ES-I3 (cell line): Measurements from ENCODE around the gene NDUFV1.
A peak's percentile ranks its signal among the peaks of the same experiment; 100 is the strongest.
"Not testable (repeated sequence)": the region's sequence is repeated elsewhere in the genome, so short reads cannot be mapped to it uniquely, and the experiment has no call there.

Experiments
- H3K36me3 ChIP-seq: 2 replicates; pipeline ENCODE4 v1.6.1; 2013; ENCODE audit warnings: mild to moderate bottlenecking, low read length, control low read depth, moderate library complexity; ENCODE audit not compliant: insufficient read depth
- H3K4me1 ChIP-seq: 2 replicates; pipeline ENCODE4 v1.6.1; 2013; ENCODE audit warnings: mild to moderate bottlenecking, control low read depth, low read length; ENCODE audit not compliant: insufficient read depth
- H3K9ac ChIP-seq: 2 replicates; pipeline ENCODE4 v1.6.1; 2013; ENCODE audit warnings: low read depth, mild to moderate bottlenecking, low read length, moderate library complexity
- H3K9me3 ChIP-seq: 2 replicates; pipeline ENCODE4 v1.6.1; 2013; ENCODE audit warnings: mild to moderate bottlenecking, low read length, moderate library complexity; ENCODE audit not compliant: control insufficient read depth, insufficient read depth

Gene NDUFV1

GRCh38 chr11:67606492-67607295 is at the start of gene NDUFV1:
TSS of gene NDUFV1 (plus strand) at chr11:67606936. CDS start at chr11:67607005, 69 bp downstream.
- H3K9ac ChIP-seq = peak within 1 kb of the TSS; percentile 83
- peaks cover 20% of the 10 kb centered on the region for H3K4me1 ChIP-seq
- no peaks in the 10 kb centered on the region; the same call in 1 of the 2 replicates for H3K9me3 ChIP-seq
- 0 out of 2 replicates have a peak, but pooled peaks cover 3% of the 10 kb centered on the region for H3K36me3 ChIP-seq

GRCh38 chr11:67558084-67558772 is 48.5 kb upstream of the NDUFV1 start:
- no peaks in the 10 kb centered on the region for H3K36me3 ChIP-seq
- H3K9me3 ChIP-seq = no peaks in the 10 kb centered on the region; the same call in 1 of the 2 replicates
- no peak overlapping the region for H3K9ac ChIP-seq
- peaks cover 7% of the 10 kb centered on the region for H3K4me1 ChIP-seq

- H3K9me3 ChIP-seq = no peaks in the 10 kb centered on the region; the same call in 1 of the 2 replicates
- no peak overlapping the region for H3K9ac ChIP-seq
- H3K36me3 ChIP-seq = no peaks in the 10 kb centered on the region
- peaks cover 18% of the 10 kb centered on the region for H3K4me1 ChIP-seq
Observed at GRCh38 chr11:67561971-67562619, 44.6 kb upstream of the NDUFV1 start.

GRCh38 chr11:67562963-67563704 is 43.6 kb upstream of the NDUFV1 start:
- Histone ChIP-seq H3K9ac (no peak overlapping the region), H3K9me3 (no peaks in the 10 kb centered on the region; the same call in 1 of the 2 replicates), H3K36me3 (no peaks in the 10 kb centered on the region), H3K4me1 (peaks cover 18% of the 10 kb centered on the region)

- not testable (repeated sequence) for H3K9ac ChIP-seq, H3K9me3 ChIP-seq, H3K36me3 ChIP-seq
- H3K4me1 ChIP-seq = peaks cover 18% of the 10 kb centered on the region
Observed at GRCh38 chr11:67563705-67564114, 43.0 kb upstream of the NDUFV1 start.

GRCh38 chr11:67564230-67564629 is 42.5 kb upstream of the NDUFV1 start:
- Histone ChIP-seq H3K9ac (no peak overlapping the region), H3K36me3 (no peaks in the 10 kb centered on the region)

GRCh38 chr11:67571443-67571842 is 35.3 kb upstream of the NDUFV1 start:
- Histone ChIP-seq H3K9me3 (peaks cover 4% of the 10 kb centered on the region; the same call in 1 of the 2 replicates), H3K36me3 (no peaks in the 10 kb centered on the region), H3K9ac (no peak overlapping the region), H3K4me1 (no peaks in the 10 kb centered on the region)

More at GRCh38 chr11:67564230-67564629, 42.5 kb upstream of the NDUFV1 start:
- Histone ChIP-seq H3K9me3 (no peaks in the 10 kb centered on the region; the same call in 1 of the 2 replicates), H3K4me1 (peaks cover 18% of the 10 kb centered on the region)

- peaks cover 4% of the 10 kb centered on the region; the same call in 1 of the 2 replicates for H3K9me3 ChIP-seq
- no peak overlapping the region for H3K9ac ChIP-seq
- no peaks in the 10 kb centered on the region for H3K36me3 ChIP-seq
- H3K4me1 ChIP-seq = no peaks in the 10 kb centered on the region
Observed at GRCh38 chr11:67572305-67572704, 34.4 kb upstream of the NDUFV1 start.

- no peaks in the 10 kb centered on the region for H3K4me1 ChIP-seq
- H3K9me3 ChIP-seq = peaks cover 4% of the 10 kb centered on the region; the same call in 1 of the 2 replicates
- no peak overlapping the region for H3K9ac ChIP-seq
- H3K36me3 ChIP-seq = no peaks in the 10 kb centered on the region
Observed at GRCh38 chr11:67572747-67573419, 33.9 kb upstream of the NDUFV1 start.

GRCh38 chr11:67574938-67575337 is 31.8 kb upstream of the NDUFV1 start:
- Histone ChIP-seq H3K4me1 (no peaks in the 10 kb centered on the region), H3K9ac (no peak overlapping the region), H3K36me3 (no peaks in the 10 kb centered on the region), H3K9me3 (peaks cover 4% of the 10 kb centered on the region; the same call in 1 of the 2 replicates)

- Histone ChIP-seq H3K4me1 (peaks cover 4% of the 10 kb centered on the region; the same call in 1 of the 2 replicates), H3K36me3 (no peaks in the 10 kb centered on the region), H3K9ac (no peak overlapping the region), H3K9me3 (no peaks in the 10 kb centered on the region; the same call in 1 of the 2 replicates)
Observed at GRCh38 chr11:67576735-67577475, 29.8 kb upstream of the NDUFV1 start.

- Histone ChIP-seq H3K9me3 (no peaks in the 10 kb centered on the region), H3K36me3 (no peaks in the 10 kb centered on the region), H3K4me1 (peaks cover 13% of the 10 kb centered on the region; the same call in 1 of the 2 replicates), H3K9ac (no peak overlapping the region)
Observed at GRCh38 chr11:67577951-67578350, 28.8 kb upstream of the NDUFV1 start.

- Histone ChIP-seq H3K4me1 (peaks cover 18% of the 10 kb centered on the region), H3K36me3 (peaks cover 11% of the 10 kb centered on the region; the same call in 1 of the 2 replicates), H3K9ac (no peak overlapping the region), H3K9me3 (no peaks in the 10 kb centered on the region)
Observed at GRCh38 chr11:67581469-67581868, 25.3 kb upstream of the NDUFV1 start.
